H9 (cell line): ENCODE data around the gene DEUP1. TPM values are rescaled to one million over a fixed set of nuclear protein-coding genes. Genes with fewer than 3 reads are reported as not detected.

Source experiments
- DNase-seq: peaks from one replicate; pipeline ENCODE4 v3.0.0-alpha.2; 2017
- H2AFZ ChIP-seq: one replicate; pipeline ENCODE4 v1.6.1; 2013; ENCODE audit warnings: mild to moderate bottlenecking, low read length, control low read depth, moderate library complexity
- H2AK5ac ChIP-seq: 2 replicates; pipeline ENCODE4 v1.6.1; 2013; ENCODE audit warnings: low read length, control low read depth, mixed read lengths; ENCODE audit not compliant: insufficient read length
- H2BK120ac ChIP-seq: one replicate; pipeline ENCODE4 v1.6.1; 2013; ENCODE audit warnings: low read depth, mild to moderate bottlenecking, low read length, control low read depth, inconsistent platforms; ENCODE audit not compliant: poor library complexity, severe bottlenecking
- H2BK12ac ChIP-seq: 2 replicates; pipeline ENCODE4 v1.6.1; 2013; ENCODE audit warnings: low read length, control low read depth, mixed read lengths, low read depth; ENCODE audit not compliant: insufficient read length
- H2BK15ac ChIP-seq: 2 replicates; pipeline ENCODE4 v1.6.1; 2013; ENCODE audit warnings: low read depth, low read length, control low read depth
- H2BK20ac ChIP-seq: one replicate; pipeline ENCODE4 v1.6.1; 2013; ENCODE audit warnings: low read depth, mild to moderate bottlenecking, low read length, control low read depth, inconsistent platforms; ENCODE audit not compliant: poor library complexity, severe bottlenecking
- H2BK5ac ChIP-seq: 2 replicates; pipeline ENCODE4 v1.6.1; 2013; ENCODE audit warnings: low read length, control low read depth, mixed read lengths; ENCODE audit not compliant: insufficient read length
- H3K14ac ChIP-seq: 2 replicates; pipeline ENCODE4 v1.6.1; 2013; ENCODE audit warnings: low read length, control low read depth; ENCODE audit not compliant: insufficient read depth
- H3K18ac ChIP-seq: 2 replicates; pipeline ENCODE4 v1.6.1; 2013; ENCODE audit warnings: low read depth, mild to moderate bottlenecking, mixed read lengths, low read length, control low read depth; ENCODE audit not compliant: insufficient read length
- H3K23ac ChIP-seq: 2 replicates; pipeline ENCODE4 v1.6.1; 2013; ENCODE audit warnings: low read length, control low read depth, mixed read lengths, low read depth; ENCODE audit not compliant: insufficient read length
- H3K23me2 ChIP-seq: 2 replicates; pipeline ENCODE4 v1.6.1; 2013; ENCODE audit warnings: low read depth, mild to moderate bottlenecking, mixed read lengths, low read length, control low read depth; ENCODE audit not compliant: insufficient read length, poor library complexity, severe bottlenecking
- H3K27ac ChIP-seq: 2 replicates; pipeline ENCODE4 v1.5.1; 2013; ENCODE audit warnings: low read length, control low read depth, mixed read lengths, low read depth; ENCODE audit not compliant: insufficient read length
- H3K27me3 ChIP-seq: 2 replicates; pipeline ENCODE4 v1.6.1; 2013; ENCODE audit warnings: low read length, control low read depth, inconsistent platforms; ENCODE audit not compliant: insufficient read depth
- H3K4ac ChIP-seq: 2 replicates; pipeline ENCODE4 v1.6.1; 2013; ENCODE audit warnings: low read depth, mild to moderate bottlenecking, control low read depth, inconsistent platforms, low read length, moderate library complexity
- H3K4me1 ChIP-seq: 2 replicates; pipeline ENCODE4 v1.6.1; 2013; ENCODE audit warnings: low read length, control low read depth, inconsistent platforms; ENCODE audit not compliant: insufficient read depth
- H3K4me2 ChIP-seq: 2 replicates; pipeline ENCODE4 v1.6.1; 2013; ENCODE audit warnings: low read length, control low read depth, mixed read lengths; ENCODE audit not compliant: insufficient read length, insufficient read depth
- H3K56ac ChIP-seq: 2 replicates; pipeline ENCODE4 v1.6.1; 2013; ENCODE audit warnings: low read depth, mild to moderate bottlenecking, mixed read lengths, low read length, control low read depth; ENCODE audit not compliant: insufficient read length
- H3K79me1 ChIP-seq: 2 replicates; pipeline ENCODE4 v1.6.1; 2013; ENCODE audit warnings: low read depth, mild to moderate bottlenecking, moderate library complexity, low read length, control low read depth, inconsistent platforms; ENCODE audit not compliant: insufficient read depth, poor library complexity, severe bottlenecking
- H3K79me2 ChIP-seq: 2 replicates; pipeline ENCODE4 v1.6.1; 2013; ENCODE audit warnings: low read length, control low read depth, inconsistent platforms; ENCODE audit not compliant: insufficient read depth
- H3K9ac ChIP-seq: 2 replicates; pipeline ENCODE4 v1.6.1; 2013; ENCODE audit warnings: low read length, control low read depth, mixed read lengths; ENCODE audit not compliant: insufficient read length; ENCODE audit errors: extremely low read depth
- H3K9me3 ChIP-seq: one replicate; pipeline ENCODE4 v1.6.1; 2013; ENCODE audit warnings: low read depth, low read length, inconsistent platforms; ENCODE audit not compliant: control insufficient read depth
- H3T11ph ChIP-seq: one replicate; pipeline ENCODE4 v1.6.1; 2013; ENCODE audit warnings: mild to moderate bottlenecking, low read length, control low read depth, inconsistent platforms
- H4K20me1 ChIP-seq: one replicate; pipeline ENCODE4 v1.6.1; 2013; ENCODE audit not compliant: control insufficient read depth, insufficient read length, insufficient read depth
- H4K5ac ChIP-seq: 2 replicates; pipeline ENCODE4 v1.6.1; 2013; ENCODE audit warnings: low read depth, mild to moderate bottlenecking, mixed read lengths, low read length, control low read depth; ENCODE audit not compliant: insufficient read length
- H4K8ac ChIP-seq: replicated peaks from 2 replicates; pipeline ENCODE4 v1.6.1; 2013; ENCODE audit warnings: low read length, control low read depth, mixed read lengths, low read depth; ENCODE audit not compliant: insufficient read length
- H4K91ac ChIP-seq: 2 replicates; pipeline ENCODE4 v1.6.1; 2013; ENCODE audit warnings: low read depth, mild to moderate bottlenecking, moderate library complexity, mixed read lengths, low read length, control low read depth; ENCODE audit not compliant: insufficient read length
- H3K27ac Mint-ChIP-seq, 3 experiments: 2 replicates in 2 of 3; 3 replicates in 1 of 3; pipeline ENCODE4 v1.8.0; 2020 to 2021; ENCODE audit warnings: mixed read lengths in 3 of 3, mild to moderate bottlenecking in 1 of 3, moderate library complexity in 1 of 3
- H3K27me3 Mint-ChIP-seq: 2 replicates; pipeline ENCODE4 v1.8.0; 2021; ENCODE audit warnings: low read depth, mild to moderate bottlenecking, moderate library complexity, mixed read lengths
- H3K36me3 Mint-ChIP-seq, 3 experiments: 2 replicates in 2 of 3; 3 replicates in 1 of 3; pipeline ENCODE4 v1.8.0; 2020 to 2021; ENCODE audit warnings: low read depth in 3 of 3, mixed read lengths in 3 of 3; ENCODE audit not compliant: insufficient read depth in 1 of 3
- H3K4me1 Mint-ChIP-seq, 2 experiments: 2 replicates each; pipeline ENCODE4 v1.8.0; 2020; ENCODE audit warnings: mixed read lengths in 2 of 2
- H3K4me3 Mint-ChIP-seq, 2 experiments: 2 replicates in 1 of 2; 3 replicates in 1 of 2; pipeline ENCODE4 v1.8.0; 2020 to 2021; ENCODE audit warnings: mild to moderate bottlenecking in 2 of 2, mixed read lengths in 2 of 2, moderate library complexity in 1 of 2
- H3K9me3 Mint-ChIP-seq, 2 experiments: 2 replicates in 1 of 2; 3 replicates in 1 of 2; pipeline ENCODE4 v1.8.0; 2020; ENCODE audit warnings: mild to moderate bottlenecking in 2 of 2, mixed read lengths in 2 of 2, moderate library complexity in 1 of 2
- CTCF ChIP-seq: fragments of 200-600 bp; sonication (generic); conservative IDR thresholded peaks from 3 replicates; pipeline ENCODE4 v1.8.0; 2021; ENCODE audit warnings: antibody characterized with exemption, mild to moderate bottlenecking
- WGBS: extraction: QIAGEN DNeasy Blood & Tissue Kit; methylation state at CpG from one replicate; pipeline ENCODE4 v1.1.7; 2013; ENCODE audit warnings: missing lambda C conversion rate, low lambda C conversion rate, mixed read lengths; ENCODE audit not compliant: insufficient read length; ENCODE audit errors: extremely low coverage; 5-methylcytosine and 5-hydroxymethylcytosine counted together
- total RNA-seq: library from RNA; stranded (reverse); gene quantifications from 2 replicates; pipeline ENCODE4 v1.2.1, GENCODE V29; 2021

The DEUP1 gene
- total RNA-seq, 1 experiment from 2014 or later = 0.22 TPM

DNA sequence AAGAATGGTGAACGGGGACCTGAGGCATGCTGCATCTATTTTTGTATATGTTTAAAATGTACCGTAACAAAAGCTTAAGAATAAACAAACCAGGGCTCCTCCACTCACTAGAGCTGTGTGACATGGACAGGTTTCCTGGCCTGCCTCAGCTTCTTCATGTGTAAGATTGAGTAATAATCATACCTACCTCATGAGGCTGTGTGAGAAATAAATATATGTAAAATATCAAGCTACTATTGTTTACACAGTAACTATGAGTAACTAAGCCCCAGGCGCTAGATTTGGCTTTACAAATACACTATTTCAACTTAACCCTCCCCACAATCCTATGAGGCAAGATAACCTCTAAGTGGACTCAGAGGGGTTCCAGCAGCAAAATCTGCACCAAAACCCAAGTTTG, 146.3 kb downstream of the DEUP1 start:
- peaks cover 20 to 27% (median 23%) of the 10 kb centered on the region in 3 experiments for H3K36me3 Mint-ChIP-seq

More for the DNA sequence above, 146.3 kb downstream of the DEUP1 start:
- H3K27ac ChIP-seq = no peak overlapping the region
- no CpG with 5 or more reads among the region's 3 CpGs for WGBS
- H4K20me1 ChIP-seq = no peaks in the 10 kb centered on the region
- no peak overlapping the region for H3K23ac ChIP-seq
- no peak for TF ChIP-seq CTCF
- H2BK15ac ChIP-seq = no peak overlapping the region
- H3K79me1 ChIP-seq = no peaks in the 10 kb centered on the region
- no peak overlapping the region for H3K4me2 ChIP-seq
- H3K4ac ChIP-seq = no peak overlapping the region
- DNase-seq = no peak
- no peak overlapping the region for H2BK20ac ChIP-seq
- Mint-ChIP-seq H3K27me3 (no peaks in the 10 kb centered on the region), H3K9me3 (peaks cover 1 to 2% of the 10 kb centered on the region in 2 experiments; a peak in 1 of 5 replicates), H3K27ac (peak overlapping the region in 2 of 3 experiments; percentile 41 to 52; a peak in 1 of 7 replicates), H3K4me1 (peaks cover 46 to 52% of the 10 kb centered on the region in 2 experiments), H3K4me3 (no peak overlapping the region)
- H3K9me3 ChIP-seq = no peaks in the 10 kb centered on the region
- no peak overlapping the region for H2BK12ac ChIP-seq
- H3K79me2 ChIP-seq = no peaks in the 10 kb centered on the region
- H3T11ph ChIP-seq = no peak overlapping the region
- H2BK120ac ChIP-seq = no peak overlapping the region
- H2AFZ ChIP-seq = no peak overlapping the region
- no peak overlapping the region for H3K9ac ChIP-seq
- H2AK5ac ChIP-seq = no peak overlapping the region
- no peaks in the 10 kb centered on the region for H3K27me3 ChIP-seq
- no peak overlapping the region for H2BK5ac ChIP-seq
- no peak overlapping the region for H3K14ac ChIP-seq
- H3K23me2 ChIP-seq = no peaks in the 10 kb centered on the region
- H4K5ac ChIP-seq = no peak overlapping the region
- peaks cover 13% of the 10 kb centered on the region; the same call in 1 of the 2 replicates for H3K4me1 ChIP-seq
- no peak overlapping the region for H4K91ac ChIP-seq
- no peak overlapping the region for H3K18ac ChIP-seq
- no peak overlapping the region for H3K56ac ChIP-seq
- H4K8ac ChIP-seq = no peak overlapping the region
